ENCODE results near the gene ANTXR1.

The ANTXR1 gene

GRCh38 chr2:69059731-69060290, 46.8 kb downstream of the ANTXR1 start:
- no peak overlapping the region for H3K4me3 ChIP-seq (ENCODE audit: low read length)
- no peak for TF ChIP-seq CTCF (conservative IDR thresholded peaks at IDR 0.05; ENCODE audit: low read depth, low read length)
- DNase-seq (ENCODE audit: low read depth): no peak

- no peak for TF ChIP-seq CTCF (conservative IDR thresholded peaks at IDR 0.05; ENCODE audit: low read depth, low read length)
- no peak overlapping the region for H3K4me3 ChIP-seq (ENCODE audit: low read length)
- DNase-seq (ENCODE audit: low read depth): no peak
These were observed 48.0 kb downstream of the ANTXR1 start for GRCh38 chr2:69060938-69061501.

GRCh38 chr2:69061525-69061924, 48.5 kb downstream of the ANTXR1 start:
- H3K4me3 ChIP-seq (ENCODE audit: low read length): no peak overlapping the region
- TF ChIP-seq CTCF (conservative IDR thresholded peaks at IDR 0.05; ENCODE audit: low read depth, low read length): no peak
- no peak for DNase-seq (ENCODE audit: low read depth)

- H3K4me3 ChIP-seq (ENCODE audit: low read length): no peak overlapping the region
- DNase-seq (ENCODE audit: low read depth): no peak
- TF ChIP-seq CTCF (conservative IDR thresholded peaks at IDR 0.05; ENCODE audit: low read depth, low read length): no peak
These were observed 49.5 kb downstream of the ANTXR1 start for GRCh38 chr2:69062307-69062962.

GRCh38 chr2:69065735-69066336, 52.9 kb downstream of the ANTXR1 start:
- no peak for TF ChIP-seq CTCF (conservative IDR thresholded peaks at IDR 0.05; ENCODE audit: low read depth, low read length)
- no peak for DNase-seq (ENCODE audit: low read depth)
- no peak overlapping the region for H3K4me3 ChIP-seq (ENCODE audit: low read length)

GRCh38 chr2:69067026-69067630, 54.1 kb downstream of the ANTXR1 start:
- no peak overlapping the region for H3K4me3 ChIP-seq (ENCODE audit: low read length)
- DNase-seq (ENCODE audit: low read depth): no peak
- no peak for TF ChIP-seq CTCF (conservative IDR thresholded peaks at IDR 0.05; ENCODE audit: low read depth, low read length)

All from retinal pigment epithelial cell (primary cell).